Activated CD4-positive, alpha-beta T cell treated with anti-CD3 and anti-CD28 coated beads, Interleukin-2, amount 50 U/mL, for 16 hours (primary cell): ENCODE measurements around the gene IL3.

ENCODE experiments used
- DNase-seq: peaks from one replicate; pipeline ENCODE4 v3.0.0-alpha.2; 2020

Gene IL3

DNA sequence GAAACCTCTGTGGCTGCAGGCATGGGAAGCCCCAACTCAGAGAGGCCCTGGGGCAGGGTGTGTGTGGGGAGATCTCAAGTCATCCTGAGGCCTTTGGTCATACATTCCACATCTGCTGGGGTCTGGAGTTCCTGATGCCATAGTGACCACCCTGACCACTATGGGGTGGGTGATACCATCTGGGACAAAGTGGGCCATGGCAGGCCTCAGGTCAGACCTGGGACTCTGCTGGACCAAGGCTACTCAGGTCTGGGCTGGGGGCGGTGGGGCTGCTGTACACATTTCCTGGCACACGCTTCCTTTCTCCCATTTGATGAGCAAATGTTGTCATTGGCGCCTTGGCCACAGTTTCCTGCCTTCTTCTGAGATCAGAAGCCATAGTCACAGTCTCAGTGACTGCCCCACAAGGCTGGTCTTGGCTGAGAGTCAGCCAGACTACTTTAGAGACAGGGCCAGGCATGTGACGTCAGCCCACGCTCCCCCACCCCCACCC is 33.9 kb upstream of the IL3 start:
- DNase-seq = peak; percentile 65

DNA sequence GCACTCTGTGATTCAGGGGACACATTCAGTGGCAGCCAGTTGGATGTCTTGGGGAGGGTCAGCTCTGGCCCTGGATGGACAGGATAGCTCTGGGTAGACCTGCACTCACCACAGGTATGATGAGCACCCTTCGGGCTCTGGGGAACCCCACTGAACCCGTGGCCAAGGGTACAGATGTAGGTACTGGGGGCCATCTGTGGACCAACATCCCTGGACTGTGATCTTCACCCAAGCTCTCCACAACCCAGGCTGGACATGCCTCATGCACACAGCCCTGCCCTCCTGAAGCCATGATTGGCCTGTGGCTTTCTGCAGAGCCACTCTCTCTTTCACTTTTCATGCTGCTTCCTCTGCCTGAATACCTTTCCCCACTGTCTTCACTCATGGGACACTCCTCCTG is 33.4 kb upstream of the IL3 start:
- no peak for DNase-seq

DNA sequence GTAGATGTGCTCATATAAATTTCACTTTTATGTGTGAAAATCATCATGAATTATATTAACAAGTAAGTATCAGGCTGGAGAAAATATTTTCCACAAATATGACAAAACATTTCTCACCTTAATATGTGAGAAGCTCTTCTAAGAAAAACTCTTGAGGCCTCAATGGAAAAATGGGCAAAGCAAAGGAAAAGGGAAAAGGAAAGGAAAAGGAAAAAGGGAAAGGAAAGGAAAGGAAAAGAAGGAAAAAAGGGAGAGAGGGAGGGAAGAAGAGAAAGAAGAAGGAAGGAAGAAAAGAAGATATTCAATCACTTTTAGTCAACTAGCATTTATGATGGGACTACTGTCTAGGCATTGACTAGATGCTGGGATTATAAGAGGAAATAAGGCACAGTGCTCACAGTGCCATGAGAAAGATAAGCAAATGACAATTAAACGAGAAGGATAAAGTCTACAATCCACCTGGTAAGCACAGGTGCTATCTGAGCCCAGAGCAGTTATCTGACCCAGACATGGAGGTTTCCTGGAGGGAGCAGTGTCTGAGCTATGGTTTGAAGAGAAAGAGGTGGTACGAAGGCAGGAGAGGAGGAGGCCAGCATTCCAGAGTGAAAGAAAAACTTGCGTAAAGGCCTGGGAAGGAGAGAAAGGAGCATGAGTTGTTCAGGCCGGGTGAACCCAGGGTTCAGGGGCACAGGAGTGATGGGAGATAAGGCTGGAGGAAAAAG is 30.7 kb upstream of the IL3 start:
- no peak for DNase-seq

DNA sequence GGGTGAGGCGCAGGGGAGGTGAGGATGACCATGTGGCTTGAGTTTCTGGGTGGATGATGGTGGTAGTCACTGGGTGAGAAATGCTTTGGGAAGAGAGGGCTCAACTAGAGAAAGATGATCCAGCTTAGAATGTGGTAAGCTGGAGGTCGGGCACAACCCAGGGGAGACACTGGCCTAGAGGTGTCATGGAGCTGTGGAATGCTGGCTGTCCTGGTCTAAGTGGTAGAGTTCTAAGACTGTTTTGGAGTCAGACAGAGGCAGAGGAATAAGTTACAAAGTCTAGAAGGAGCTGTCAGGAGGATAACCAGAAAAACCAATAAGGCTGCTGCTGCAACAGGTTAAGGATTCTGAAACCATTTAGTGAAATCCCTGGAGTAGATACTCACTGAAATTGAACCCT is 29.8 kb upstream of the IL3 start:
- no peak for DNase-seq

DNA sequence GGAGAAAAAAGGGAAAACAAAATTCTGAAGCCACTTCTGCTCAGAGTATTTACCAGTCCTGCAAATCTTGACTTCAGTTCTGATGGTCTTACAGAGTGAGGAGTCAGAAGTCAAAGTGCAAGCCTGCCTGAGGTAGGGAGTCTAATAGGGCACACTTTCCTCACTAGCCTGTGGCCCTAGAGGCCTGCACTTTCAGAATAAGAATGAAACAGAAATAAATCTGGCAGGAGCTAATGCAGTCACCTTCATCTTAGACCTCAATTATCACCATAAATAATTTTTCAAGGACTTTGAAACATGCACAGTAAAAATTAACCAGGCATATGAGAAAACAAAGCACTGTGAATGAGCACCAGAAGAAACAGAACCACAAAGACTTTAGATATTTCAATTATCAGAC is 28.3 kb upstream of the IL3 start:
- no peak for DNase-seq

DNA sequence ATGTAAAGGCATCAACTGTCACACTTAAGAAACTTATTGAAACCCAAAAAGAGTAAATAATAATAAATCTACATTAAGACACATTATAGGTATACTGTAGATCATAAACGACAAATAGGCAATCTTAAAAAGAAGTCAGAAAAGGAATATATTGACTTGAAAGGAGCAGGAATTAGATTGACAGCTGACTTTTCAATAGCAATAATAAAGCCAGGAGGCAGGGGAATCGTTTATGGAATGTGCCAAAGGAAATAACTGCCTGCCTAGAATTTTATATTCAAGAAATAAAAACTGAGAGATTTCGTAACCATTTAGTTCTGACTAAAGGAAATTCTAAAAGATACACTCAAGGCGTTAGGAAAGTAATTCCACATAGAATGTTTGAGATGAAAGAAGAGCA is 27.3 kb upstream of the IL3 start:
- no peak for DNase-seq

DNA sequence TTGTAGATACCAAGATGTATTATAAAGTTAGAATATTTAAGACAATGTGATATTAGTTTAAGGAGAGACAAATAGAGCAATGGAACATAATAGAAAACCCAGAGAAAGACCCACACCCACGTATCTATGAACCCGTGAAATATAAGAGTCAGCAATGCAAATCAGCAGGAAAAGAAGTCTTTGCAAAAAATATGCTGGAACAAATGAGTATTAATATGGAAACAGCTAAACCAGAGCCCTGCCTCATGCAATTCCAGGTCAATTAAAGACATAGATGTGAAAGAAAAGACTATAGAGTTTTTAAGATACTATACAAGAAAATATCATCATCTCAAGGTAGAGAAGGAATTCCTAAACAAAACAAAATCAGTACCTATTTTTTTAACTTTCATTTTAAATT is 23.1 kb upstream of the IL3 start:
- no peak for DNase-seq

DNA sequence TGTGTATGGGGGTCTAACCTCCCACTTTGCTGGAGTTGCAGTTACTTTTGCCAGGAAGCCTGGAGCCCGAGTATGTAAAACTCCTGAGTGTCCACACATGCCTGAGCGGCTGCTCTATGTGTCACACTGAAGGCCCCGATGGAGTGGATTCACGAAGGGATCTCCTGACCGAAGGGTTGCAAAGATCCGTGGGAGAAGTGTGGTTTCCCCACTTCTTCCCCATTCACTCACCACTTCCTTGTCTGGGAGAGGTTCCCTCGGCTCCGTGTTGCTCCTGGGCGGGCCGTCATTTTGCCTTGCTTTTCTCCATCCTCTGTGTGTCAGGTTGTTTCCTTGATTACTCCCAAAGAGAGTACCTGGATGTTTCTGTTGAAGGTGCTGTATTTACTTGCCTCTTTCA is 16.2 kb upstream of the IL3 start:
- no peak for DNase-seq

DNA sequence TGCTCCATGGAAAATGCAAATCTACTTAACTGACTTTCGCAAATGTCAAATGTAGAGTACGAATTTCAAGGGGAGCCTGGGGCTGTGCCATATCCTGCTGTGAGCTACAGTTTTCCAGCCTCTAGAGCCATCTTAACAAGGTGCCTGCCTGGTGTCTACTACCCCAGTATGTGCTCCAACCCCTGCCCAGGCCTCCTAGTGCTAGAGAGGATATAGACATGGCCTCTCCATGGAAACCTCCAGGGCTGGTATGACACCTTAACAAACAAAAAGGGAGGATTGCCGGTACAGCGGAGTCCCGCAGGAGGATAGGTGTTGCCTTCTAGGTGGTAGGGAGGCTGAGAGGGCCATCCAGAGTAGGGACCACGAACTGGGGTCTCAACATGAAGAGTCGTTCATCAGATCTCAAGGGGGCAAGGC is 13.6 kb upstream of the IL3 start:
- DNase-seq = no peak

DNA sequence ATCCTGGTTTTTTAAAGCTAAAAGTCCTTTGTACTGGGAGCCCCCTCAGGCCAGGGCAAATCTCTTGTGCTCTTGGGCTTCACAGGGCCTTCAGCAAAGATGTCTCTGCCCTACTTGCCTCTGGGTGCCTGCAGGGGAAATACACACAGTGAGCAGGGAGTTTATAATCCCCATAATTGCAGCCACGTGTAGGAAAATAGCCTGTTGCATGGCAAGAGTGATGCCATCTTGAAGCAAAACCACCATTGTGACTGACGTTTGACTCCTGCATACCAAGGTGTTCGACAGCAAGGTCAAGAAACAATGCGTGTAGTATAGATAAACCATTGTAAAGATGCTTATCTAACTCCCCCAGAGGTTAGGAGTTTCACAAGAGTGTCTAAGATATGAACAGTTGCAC is 11.4 kb upstream of the IL3 start:
- DNase-seq = no peak

DNA sequence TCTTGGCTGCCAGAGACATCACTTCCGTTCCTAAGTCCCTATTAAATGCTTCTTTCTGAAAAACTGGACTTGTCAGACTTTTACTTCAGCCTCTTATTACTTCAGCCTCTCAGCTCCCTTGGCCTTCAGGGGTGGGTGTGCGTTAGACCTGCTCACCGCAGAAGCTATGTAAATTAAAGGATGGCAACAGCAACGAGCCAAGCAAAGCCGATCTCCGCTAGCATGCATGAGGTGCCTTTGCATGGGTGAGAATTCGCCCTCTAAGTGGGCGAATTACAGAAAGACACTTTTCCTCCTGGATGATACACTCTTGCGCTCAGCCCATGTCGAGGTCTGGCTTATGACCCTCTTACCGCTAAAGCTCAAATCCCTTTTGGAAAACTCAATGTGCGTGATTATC is 10.9 kb upstream of the IL3 start:
- DNase-seq = no peak

DNA sequence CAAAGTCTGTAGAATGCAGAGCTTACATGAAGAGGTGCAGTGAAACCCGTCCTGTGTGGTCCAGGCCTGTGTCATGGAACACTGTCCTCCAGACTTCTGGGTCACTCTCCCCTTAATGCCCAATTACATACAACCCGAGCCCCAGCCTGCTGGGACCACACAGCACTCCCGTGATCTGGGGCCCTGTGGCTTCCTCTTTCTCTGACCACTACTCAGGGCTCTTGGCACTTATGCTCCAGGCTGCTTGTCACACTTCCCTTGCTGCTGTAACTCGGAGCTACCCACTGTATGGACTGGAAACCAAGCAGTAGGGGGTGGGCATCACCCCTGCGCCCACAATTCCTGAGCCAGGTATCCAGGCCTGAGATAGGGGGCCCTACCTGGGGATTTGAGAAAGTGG is 10.3 kb upstream of the IL3 start:
- no peak for DNase-seq

DNA sequence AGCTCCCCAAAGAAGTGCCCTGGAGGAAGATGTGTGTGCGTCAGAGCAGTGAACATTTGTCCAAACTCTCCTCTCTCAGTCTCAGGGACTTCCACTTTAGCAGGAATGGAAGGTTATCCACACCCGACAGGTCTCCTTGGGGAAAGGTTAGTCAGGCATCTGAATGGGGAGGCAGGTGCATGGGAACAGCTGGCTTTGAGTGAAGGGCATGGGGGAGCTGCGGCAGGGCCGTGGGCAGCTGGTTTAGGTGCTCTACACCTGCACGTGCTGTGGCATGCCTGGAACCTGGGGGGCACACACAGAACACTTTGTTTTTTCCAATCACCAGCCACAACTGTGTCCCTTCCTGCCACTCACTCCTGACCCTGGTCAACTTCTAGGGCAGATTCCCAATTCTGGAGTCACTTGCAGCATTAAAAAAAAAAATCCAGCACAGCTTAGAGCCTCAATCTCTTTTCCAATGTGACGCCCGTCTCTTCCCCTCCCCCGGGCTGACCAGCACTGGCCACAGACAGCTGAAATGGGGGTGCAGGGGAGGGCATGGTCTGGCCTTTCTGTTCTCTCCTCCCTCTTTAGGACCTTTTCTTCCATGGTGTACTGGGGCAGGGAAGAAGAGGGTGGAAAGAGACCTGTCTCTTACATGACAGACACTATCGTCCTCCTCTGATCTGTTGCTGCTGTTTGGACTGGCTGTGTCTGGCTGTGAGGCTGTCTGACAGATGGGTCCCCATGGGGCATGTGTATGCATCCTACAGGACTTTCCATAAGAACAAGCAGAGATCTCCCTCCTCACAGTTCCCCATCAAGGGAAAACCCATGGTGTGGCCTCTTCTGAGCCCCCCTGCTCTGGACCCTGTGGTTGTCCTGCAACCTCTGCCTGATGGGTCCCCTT is 9.5 kb upstream of the IL3 start:
- DNase-seq = no peak

DNA sequence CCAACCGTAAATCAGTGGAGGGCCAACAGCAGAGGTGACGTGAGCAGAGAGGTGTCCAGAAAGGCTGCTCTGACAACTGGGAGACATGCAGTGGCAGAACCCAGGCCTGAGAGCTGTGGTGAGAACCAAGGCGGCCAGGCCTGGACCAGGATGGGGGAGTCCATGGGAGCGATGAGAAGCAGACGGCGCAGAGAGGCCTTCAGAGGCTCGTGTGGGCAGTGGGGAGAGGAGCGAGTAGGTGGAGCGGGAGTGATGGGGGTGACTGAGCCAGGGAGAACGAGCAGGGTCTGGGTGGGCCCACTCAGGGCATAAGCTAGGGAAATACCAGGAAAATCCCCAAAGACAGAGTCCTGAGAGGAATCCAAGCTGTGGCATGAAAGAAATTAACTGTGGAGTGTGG is 7.9 kb upstream of the IL3 start:
- DNase-seq = no peak

DNA sequence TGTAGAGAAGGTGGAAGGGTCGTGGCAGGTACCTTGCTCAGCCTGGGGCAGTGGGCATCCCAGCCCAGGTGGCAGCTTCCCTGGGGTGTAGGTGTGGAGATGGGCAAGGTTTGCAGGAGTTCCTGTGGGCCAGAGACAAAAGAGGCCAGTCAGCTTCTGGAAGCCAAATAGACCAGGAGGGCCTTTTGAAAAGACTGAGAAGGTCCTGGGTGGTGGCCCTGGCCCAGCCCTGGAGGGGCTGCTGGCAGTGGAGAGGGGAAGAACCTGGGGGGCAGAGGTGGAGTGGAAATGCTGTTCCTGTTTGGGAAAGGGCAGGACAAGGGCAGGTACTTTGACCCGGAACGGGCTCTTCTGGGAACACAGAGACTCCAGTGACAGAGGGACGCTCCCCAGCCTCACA is 7.0 kb upstream of the IL3 start:
- DNase-seq = no peak

DNA sequence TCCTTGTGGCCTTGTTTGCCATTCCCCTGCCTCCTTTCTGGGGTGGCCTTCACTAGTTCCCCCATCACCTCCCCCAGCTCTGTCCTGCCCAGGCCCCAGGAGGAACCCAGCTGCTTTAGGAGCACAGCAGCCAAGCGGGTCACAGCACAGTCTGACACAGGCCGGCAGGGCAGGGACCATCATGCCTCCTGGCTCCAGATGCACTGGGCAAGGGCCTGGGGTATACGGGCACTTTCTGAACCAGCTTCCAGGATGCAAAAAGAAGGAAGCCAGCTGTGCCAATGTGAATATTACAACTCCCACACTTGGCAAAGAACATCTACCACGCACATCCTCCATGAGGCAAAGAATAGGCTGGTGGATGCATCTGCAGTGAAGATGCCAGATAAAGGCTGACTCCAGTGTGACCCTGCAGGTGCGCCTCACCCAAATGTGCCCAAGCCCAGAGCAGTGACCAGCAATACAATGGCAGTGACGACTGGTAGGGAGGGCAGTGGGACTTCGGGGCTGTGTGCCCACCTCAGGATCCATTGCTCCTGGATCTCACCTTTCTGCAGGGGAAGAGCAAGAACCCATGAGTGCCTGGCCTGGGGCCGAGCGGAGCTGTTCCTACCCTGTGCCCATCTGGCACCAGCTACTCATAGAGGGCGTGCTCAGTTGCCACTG is 6.3 kb upstream of the IL3 start:
- no peak for DNase-seq

DNA sequence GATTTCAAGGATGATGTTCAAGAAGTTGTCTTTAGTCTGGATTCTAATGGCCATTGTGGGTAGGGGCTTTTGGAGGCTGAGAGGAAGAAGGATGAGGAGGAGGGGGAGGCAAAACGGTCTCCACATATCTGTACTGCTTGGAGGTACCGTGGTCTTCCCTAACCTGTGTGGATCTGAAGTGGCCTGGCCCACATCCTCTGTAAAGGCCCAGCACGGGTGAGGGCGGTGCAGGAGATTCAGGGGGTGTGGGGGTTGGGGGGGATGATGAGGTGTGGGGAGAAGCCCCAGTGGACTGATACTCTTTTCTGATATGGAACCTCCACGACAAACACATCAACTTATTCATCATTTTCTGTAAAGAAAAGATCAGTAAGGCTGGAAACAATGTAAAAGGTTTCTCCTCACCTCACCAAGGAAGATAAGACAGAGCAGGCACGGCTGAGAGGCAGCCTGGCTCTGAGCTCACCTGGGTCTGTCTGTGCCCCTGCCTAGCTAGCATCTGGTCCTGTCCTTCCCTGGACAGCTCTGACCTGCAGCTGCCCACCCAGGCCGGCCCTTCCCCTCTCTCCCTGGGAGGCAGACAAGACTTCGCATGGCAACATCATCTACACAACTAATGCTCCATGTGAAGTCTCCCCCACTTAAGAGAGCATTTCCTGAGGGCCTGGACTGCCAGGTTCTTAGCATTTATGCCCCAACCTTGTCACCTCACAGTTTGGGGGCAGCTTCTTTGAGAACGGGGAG is 5.6 kb upstream of the IL3 start:
- DNase-seq = no peak

DNA sequence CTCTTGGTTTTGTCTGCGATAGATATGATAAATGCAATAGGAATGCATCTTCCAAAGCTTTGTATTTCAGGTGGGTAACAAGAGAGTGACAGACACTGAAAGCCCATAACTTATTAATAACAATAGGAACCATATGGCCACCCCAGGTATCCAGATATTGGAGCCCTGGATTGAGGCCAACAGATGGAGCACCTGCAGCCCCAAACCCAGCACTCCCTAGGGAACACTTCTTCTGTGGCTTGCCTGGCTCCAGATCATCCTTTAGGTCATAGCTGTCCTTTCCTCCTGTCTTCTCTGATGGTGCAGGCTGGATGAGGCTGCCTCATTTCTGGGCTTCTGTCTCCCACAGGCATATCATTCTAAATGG is 5.0 kb upstream of the IL3 start:
- DNase-seq = no peak

DNA sequence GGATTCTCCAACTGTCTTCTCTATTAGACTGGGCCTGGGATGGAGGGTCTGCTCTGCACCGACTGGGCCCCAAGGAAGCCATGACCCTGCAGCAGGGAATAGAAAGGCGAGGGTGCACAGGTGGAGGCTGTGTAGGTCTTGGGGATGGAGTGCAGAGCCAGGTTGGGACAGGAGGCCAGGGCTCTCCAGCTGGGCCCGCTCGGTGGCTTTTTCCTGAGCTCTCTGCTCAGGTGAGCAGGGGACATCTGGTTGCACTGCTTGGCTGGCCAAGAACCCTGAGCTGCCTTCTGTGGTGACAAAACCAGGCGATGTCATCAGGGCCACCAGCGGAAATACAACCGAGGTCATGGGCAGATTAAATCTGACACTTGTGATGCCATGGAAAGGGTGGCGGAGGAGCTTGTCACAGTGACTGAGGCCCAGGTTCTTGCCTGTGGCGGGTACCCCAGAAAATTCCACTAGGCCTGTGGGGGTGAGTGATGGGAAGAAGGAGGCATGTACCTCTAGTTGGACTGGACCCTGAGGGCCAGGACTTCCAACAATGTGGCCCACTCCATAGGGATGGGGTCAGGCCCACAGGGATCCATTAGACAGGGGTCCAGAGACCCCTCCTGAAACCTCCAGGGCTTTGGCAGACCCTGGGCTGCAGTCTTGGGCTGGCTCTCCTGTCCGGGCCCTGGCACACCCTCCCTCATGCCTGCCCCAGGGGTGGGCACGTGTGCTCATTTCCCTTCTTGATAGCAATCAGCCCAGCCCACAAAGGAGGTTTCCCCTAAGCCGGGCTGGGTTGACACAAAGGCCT is 4.4 kb upstream of the IL3 start:
- peak; percentile 46 for DNase-seq

DNA sequence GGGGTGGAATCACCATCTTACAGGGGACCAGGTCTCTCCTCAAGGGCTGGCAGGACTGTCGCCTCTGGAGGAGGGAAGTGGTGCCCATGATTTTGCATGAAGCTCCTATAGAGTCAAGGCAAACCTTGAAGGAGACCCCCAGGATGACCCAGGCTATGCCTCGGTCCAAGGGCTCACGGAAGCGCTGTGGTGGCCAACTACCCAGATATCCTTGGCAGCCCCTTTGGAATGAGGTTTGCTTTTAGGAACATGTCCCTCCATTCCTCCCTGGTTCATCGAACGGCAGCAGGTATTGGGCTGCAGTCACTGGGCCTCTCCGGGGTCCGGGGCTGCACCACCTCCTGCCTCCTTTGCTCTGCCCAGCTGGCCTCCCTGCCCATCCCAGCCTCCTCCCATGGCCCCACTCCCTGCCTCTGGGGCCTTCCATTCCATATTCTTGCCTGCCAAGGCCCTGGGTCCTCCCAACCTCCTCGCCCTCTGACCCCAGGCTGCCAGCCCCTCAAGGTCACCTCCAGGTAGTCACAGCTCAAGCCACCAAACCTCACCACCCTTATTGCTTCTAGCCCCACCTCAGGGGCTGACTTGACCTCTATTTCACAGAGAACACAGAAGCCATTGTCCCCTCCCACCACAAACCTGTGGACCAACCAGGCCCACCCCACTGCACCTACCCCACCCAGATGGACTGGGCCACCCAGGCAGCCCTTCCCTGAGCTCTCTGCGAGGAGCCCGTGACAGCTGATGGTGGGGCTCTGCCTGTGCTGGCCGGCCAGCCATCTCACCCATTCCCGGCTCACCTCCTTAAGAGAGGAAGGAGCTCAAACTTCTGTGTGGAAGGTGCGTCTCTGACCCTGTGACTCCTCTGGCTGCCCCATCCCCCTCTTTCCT is 3.6 kb upstream of the IL3 start:
- no peak for DNase-seq
